22Rv1 (cell line): Measurements from ENCODE around the gene NCAM2.

Experiments used
- CTCF ChIP-seq: fragments of 450-650 bp; IDR thresholded peaks from 2 replicates; pipeline ENCODE4 v1.5.1; 2017; ENCODE audit warnings: mild to moderate bottlenecking
- ZFX ChIP-seq: fragments of 450-650 bp; IDR thresholded peaks from 2 replicates; pipeline ENCODE4 v1.6.1; 2017; ENCODE audit warnings: antibody characterized with exemption, borderline replicate concordance

DNA sequence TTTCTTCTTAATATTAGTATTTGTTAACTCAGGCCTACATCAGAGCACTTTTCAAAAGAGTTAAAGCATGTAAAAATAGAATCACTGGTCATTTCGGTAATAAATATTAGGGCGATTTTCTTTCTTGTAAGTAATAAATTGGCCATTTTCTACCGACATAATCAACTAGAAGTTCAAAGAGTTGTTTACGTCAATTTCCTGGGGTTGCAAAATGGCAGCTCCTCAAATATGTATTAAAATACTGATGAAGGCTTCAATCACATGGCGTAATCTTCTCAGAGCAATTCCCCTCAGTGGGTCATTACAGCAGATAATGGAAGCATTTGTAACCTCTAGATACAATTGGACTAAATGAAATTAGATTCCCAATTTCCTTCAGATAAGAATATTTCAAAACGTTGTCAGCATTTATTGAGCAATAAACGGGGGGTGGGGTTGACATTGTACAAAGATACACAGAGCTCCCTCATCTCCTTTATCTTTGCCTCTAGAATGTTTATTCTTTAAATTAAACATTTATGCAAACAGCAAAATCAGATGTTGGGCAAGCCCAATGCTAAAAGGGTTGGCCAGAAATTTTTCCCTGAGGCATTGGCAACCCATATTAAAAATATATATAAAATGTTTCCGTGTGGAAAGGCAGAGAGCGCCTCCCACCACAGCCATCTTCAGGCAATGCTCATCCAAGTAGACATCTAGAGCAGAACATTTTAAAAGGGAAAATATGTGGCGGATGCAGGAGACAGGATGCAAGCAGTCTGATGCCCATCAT lies 240.6 kb downstream of the NCAM2 start:
- no peak for TF ChIP-seq CTCF
- no peak for TF ChIP-seq ZFX
